MM.1S (cell line): ENCODE results near the gene NFAT5.

ENCODE experiments used
- DNase-seq: peaks from one replicate; pipeline ENCODE4 v3.0.0-alpha.2; 2015
- H2AFZ ChIP-seq: fragments of 300-600 bp; sonication (generic); 2 replicates; pipeline ENCODE4 v1.6.0; 2016; ENCODE audit warnings: antibody characterized with exemption, low read length
- H3F3A ChIP-seq: fragments of 300-600 bp; sonication (generic); 2 replicates; pipeline ENCODE4 v1.6.1; 2016; ENCODE audit warnings: mild to moderate bottlenecking, antibody characterized with exemption, low read length, moderate library complexity, mixed read lengths; ENCODE audit not compliant: insufficient read depth
- H3K27ac ChIP-seq: fragments of 300-600 bp; sonication (generic); 2 replicates; pipeline ENCODE4 v1.5.1; 2016; ENCODE audit warnings: mild to moderate bottlenecking, low read length
- H3K27me3 ChIP-seq: fragments of 300-600 bp; sonication (generic); replicated peaks from 2 replicates; pipeline ENCODE4 v1.6.0; 2016; ENCODE audit warnings: low read length; ENCODE audit not compliant: insufficient read depth
- H3K36me3 ChIP-seq: fragments of 300-600 bp; sonication (generic); replicated peaks from 2 replicates; pipeline ENCODE4 v1.6.1; 2016; ENCODE audit warnings: mild to moderate bottlenecking, low read length, mixed read lengths; ENCODE audit not compliant: insufficient read depth
- H3K4me1 ChIP-seq: fragments of 300-600 bp; sonication (generic); 2 replicates; pipeline ENCODE4 v1.6.1; 2016; ENCODE audit warnings: low read length, mixed read lengths
- H3K4me2 ChIP-seq: fragments of 300-600 bp; sonication (generic); 2 replicates; pipeline ENCODE4 v1.6.0; 2016; ENCODE audit warnings: low read depth, low read length
- H3K4me3 ChIP-seq: fragments of 300-600 bp; sonication (generic); 2 replicates; pipeline ENCODE4 v1.5.1; 2016; ENCODE audit warnings: low read length, mixed read lengths
- H3K79me2 ChIP-seq: fragments of 300-600 bp; sonication (generic); 2 replicates; pipeline ENCODE4 v1.6.1; 2016; ENCODE audit warnings: mixed run types, low read length, mixed read lengths
- H3K9ac ChIP-seq: fragments of 300-600 bp; sonication (generic); 2 replicates; pipeline ENCODE4 v1.6.1; 2016; ENCODE audit warnings: low read length, mixed read lengths
- H3K9me2 ChIP-seq: fragments of 300-600 bp; sonication (generic); replicated peaks from 2 replicates; pipeline ENCODE4 v1.6.1; 2016; ENCODE audit warnings: mild to moderate bottlenecking, low read length, mixed read lengths; ENCODE audit not compliant: insufficient read depth
- H3K9me3 ChIP-seq: fragments of 300-600 bp; sonication (generic); replicated peaks from 2 replicates; pipeline ENCODE4 v1.6.1; 2016; ENCODE audit warnings: mild to moderate bottlenecking, low read length, mixed read lengths; ENCODE audit not compliant: insufficient read depth
- H4K20me1 ChIP-seq: fragments of 300-600 bp; sonication (generic); 2 replicates; pipeline ENCODE4 v1.6.1; 2016; ENCODE audit warnings: mild to moderate bottlenecking, low read length, moderate library complexity, mixed read lengths; ENCODE audit not compliant: insufficient read depth
- CTCF ChIP-seq: fragments of 300-600 bp; sonication (generic); IDR thresholded peaks from 2 replicates; pipeline ENCODE4 v1.5.1; 2016; ENCODE audit warnings: antibody characterized with exemption, low read length, mixed read lengths
- EZH2 ChIP-seq: fragments of 300-600 bp; sonication (generic); optimal IDR thresholded peaks from 2 replicates; pipeline ENCODE3; 2017; ENCODE audit warnings: low read depth, mild to moderate bottlenecking, antibody characterized with exemption, low read length, mixed read lengths
- EZH2phosphoT487 ChIP-seq: fragments of 300-600 bp; sonication (generic); IDR thresholded peaks from 2 replicates; pipeline ENCODE4 v1.6.1; 2018; ENCODE audit warnings: antibody characterized with exemption, low read length

NFAT5 gene

GRCh38 chr16:69724981-69725479 lies 159.3 kb downstream of the NFAT5 start:
- H3K36me3 ChIP-seq: no peaks in the 10 kb centered on the region
- peaks cover 3% of the 10 kb centered on the region; the same call in 1 of the 2 replicates for H3F3A ChIP-seq
- no peaks in the 10 kb centered on the region for H3K79me2 ChIP-seq
- H3K9me2 ChIP-seq: no peaks in the 10 kb centered on the region
- H3K4me3 ChIP-seq: no peak overlapping the region
- no peaks in the 10 kb centered on the region for H4K20me1 ChIP-seq
- no peak overlapping the region for H3K27ac ChIP-seq
- H3K4me2 ChIP-seq: no peak overlapping the region
- H3K4me1 ChIP-seq: peaks cover 15% of the 10 kb centered on the region
- no peak for DNase-seq
- TF ChIP-seq EZH2phosphoT487 (no peak), EZH2 (no peak), CTCF (no peak)
- no peaks in the 10 kb centered on the region for H3K27me3 ChIP-seq
- no peaks in the 10 kb centered on the region for H3K9me3 ChIP-seq
- no peak overlapping the region for H3K9ac ChIP-seq
- H2AFZ ChIP-seq: no peak overlapping the region

GRCh38 chr16:69725480-69726312 lies 159.9 kb downstream of the NFAT5 start:
- no peaks in the 10 kb centered on the region for H3K9me2 ChIP-seq
- H3K79me2 ChIP-seq: no peaks in the 10 kb centered on the region
- no peaks in the 10 kb centered on the region for H4K20me1 ChIP-seq
- peak overlapping the region; percentile 64; the same call in 1 of the 2 replicates for H3K27ac ChIP-seq
- peaks cover 15% of the 10 kb centered on the region for H3K4me1 ChIP-seq
- peak overlapping the region; percentile 96 for H2AFZ ChIP-seq
- no peaks in the 10 kb centered on the region for H3K27me3 ChIP-seq
- no peaks in the 10 kb centered on the region for H3K36me3 ChIP-seq
- peak overlapping the region; percentile 78 for H3K4me3 ChIP-seq
- no peak for TF ChIP-seq CTCF
- H3F3A ChIP-seq: peaks cover 3% of the 10 kb centered on the region; the same call in 1 of the 2 replicates
- DNase-seq: no peak
- no peaks in the 10 kb centered on the region for H3K9me3 ChIP-seq
- peak overlapping the region; percentile 53 for H3K9ac ChIP-seq
- H3K4me2 ChIP-seq: peak overlapping the region; percentile 96

- Histone ChIP-seq H3K27me3 (no peaks in the 10 kb centered on the region), H3K4me2 (peak within 1 kb of the TSS; percentile 96), H2AFZ (peak within 1 kb of the TSS; percentile 96), H3K9me2 (no peaks in the 10 kb centered on the region), H3K9ac (peak within 1 kb of the TSS; percentile 53), H3K36me3 (no peaks in the 10 kb centered on the region), H3K4me1 (peaks cover 15% of the 10 kb centered on the region), H4K20me1 (no peaks in the 10 kb centered on the region), H3F3A (peaks cover 3% of the 10 kb centered on the region; the same call in 1 of the 2 replicates), H3K79me2 (no peaks in the 10 kb centered on the region), H3K4me3 (peak within 1 kb of the TSS; percentile 78), H3K9me3 (no peaks in the 10 kb centered on the region), H3K27ac (peak within 1 kb of the TSS; percentile 64; the same call in 1 of the 2 replicates)
- peak; percentile 93 for DNase-seq
- TF ChIP-seq EZH2phosphoT487: no peak
- no peak for TF ChIP-seq CTCF
- no peak for TF ChIP-seq EZH2
Measured at GRCh38 chr16:69726313-69727060, 160.7 kb downstream of the NFAT5 start, which contains the start of gene NQO1. Gene NQO1 (minus strand): TSS chr16:69726560. CDS start chr16:69726439, 121 bp downstream.
